GM18505 (cell line): ENCODE data around the gene C1orf159.
A peak's percentile ranks its signal among the peaks of the same experiment; 100 is the strongest.
"Not testable (repeated sequence)": the region's sequence is repeated elsewhere in the genome, so short reads cannot be mapped to it uniquely, and the experiment has no call there.

ENCODE experiments used
- ATAC-seq: cut with Tn5 transposase; IDR thresholded peaks from one replicate; pipeline ENCODE4 v1.9.1; 2021; ENCODE audit not compliant: unreplicated experiment
- POLR2A ChIP-seq: IDR thresholded peaks from 4 replicates; pipeline ENCODE4 v1.6.1; 2011; ENCODE audit warnings: borderline replicate concordance; ENCODE audit not compliant: insufficient read depth, insufficient read length; ENCODE audit errors: extremely low read depth

The C1orf159 gene

DNA sequence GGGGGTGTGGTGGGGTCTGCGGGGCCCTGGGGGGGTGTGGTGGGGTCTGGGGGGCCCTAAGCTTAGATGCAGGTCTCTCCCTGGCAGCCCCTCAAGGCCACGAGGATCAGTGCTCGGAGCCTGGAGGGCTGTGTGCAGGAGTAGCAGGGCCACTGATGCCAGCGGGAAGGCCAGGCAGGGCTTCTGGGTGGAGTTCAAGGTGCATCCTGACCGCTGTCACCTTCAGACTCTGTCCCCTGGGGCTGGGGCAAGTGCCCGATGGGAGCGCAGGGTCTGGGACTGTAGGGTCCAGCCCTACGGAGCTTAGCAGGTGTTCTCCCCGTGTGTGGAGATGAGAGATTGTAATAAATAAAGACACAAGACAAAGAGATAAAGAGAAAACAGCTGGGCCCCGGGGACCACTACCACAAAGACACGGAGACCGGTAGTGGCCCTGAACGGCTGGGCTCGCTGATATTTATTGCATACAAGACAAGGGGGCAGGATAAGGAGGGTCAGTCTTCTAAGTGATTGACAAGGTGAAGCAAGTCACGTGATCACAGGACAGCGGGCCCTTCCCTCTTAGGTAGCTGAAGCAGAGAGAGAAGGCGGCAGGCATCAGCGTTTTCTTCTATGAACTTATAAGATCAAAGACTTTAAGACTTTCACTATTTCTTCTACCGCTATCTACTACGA, 50.5 kb downstream of the C1orf159 start:
- no peak for ATAC-seq
- no peak for TF ChIP-seq POLR2A

- peak; percentile 61 for TF ChIP-seq POLR2A
- ATAC-seq, result peak; percentile 46
Measured at GRCh38 chr1:1063945-1064831, 51.7 kb downstream of the C1orf159 start.

DNA sequence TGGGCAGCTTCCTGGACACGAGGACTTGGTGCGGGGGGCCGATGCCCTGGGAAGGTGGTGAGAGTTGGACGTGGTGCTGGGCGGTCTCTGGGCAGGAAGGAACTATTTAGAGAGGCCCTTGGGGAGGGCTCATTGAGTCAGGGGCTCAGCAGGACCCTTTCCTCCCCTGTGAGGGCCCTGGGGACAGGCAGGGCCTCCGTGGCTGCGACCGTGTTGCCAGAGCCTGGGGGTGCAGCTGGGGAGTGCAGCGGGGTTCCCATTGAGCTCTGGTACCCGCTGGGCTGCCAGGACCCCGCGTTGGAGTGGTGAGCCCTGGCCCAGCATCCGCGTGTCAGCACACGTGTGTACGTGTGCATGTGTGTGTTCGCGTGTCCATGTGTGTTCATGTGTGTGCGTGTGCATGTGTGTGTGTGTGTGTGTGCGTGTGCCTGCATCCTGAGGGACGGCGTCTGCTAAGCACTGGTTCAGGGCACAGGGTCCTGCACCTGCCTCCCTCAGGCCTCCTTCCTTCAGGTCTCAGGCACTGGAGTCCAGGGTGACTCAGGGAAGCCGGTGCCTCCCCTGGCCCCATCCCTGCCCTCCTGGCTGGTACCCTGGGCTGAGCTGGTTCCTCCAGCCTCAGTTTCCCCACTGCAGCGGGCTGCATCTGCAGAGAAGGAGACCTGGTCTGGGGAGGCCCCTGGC, 52.5 kb downstream of the C1orf159 start:
- ATAC-seq, result peak; percentile 1
- no peak for TF ChIP-seq POLR2A

DNA sequence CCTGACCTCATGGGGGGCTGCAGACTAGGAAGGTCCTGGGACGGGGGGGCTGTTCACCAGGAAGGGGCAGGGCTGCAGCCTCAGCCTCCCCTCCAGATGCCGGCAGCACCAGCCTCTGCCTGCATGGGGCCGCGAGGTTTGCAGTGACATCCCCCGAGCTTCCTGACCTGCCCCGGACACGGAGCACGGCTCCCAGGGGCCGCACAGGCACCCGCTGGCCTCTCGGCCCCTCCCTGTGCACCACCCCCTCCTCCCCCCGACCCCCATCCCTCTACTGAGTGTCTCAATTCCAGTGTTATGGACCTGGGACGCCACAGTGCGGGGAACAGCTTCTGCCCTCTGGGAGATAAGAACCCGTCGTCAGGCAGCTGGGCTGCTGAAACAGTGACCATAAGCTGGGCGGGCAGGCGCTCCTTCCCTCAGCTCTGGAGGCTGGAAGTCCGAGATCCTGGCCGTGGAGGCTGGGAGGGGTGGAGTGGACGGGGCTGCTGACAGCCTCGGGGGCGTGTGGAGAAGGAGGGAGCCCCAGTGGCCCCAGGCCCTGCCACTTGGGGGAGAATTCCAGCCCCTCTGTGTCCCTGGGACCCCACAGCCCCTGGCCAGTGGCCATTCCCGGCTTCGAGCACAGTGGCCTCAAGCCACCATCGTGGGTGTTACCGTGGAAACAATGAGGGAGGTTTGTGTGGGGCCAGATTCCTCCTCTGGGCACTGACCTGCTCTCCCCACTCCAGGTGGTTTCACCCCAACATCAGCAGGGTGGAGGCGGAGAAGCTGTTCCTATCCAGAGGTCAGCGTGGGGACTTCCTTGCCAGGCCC, 53.3 kb downstream of the C1orf159 start:
- ATAC-seq, result no peak
- no peak for TF ChIP-seq POLR2A

- TF ChIP-seq POLR2A, result no peak
- ATAC-seq, result no peak
Measured at GRCh38 chr1:1061682-1062345, 54.1 kb downstream of the C1orf159 start.

DNA sequence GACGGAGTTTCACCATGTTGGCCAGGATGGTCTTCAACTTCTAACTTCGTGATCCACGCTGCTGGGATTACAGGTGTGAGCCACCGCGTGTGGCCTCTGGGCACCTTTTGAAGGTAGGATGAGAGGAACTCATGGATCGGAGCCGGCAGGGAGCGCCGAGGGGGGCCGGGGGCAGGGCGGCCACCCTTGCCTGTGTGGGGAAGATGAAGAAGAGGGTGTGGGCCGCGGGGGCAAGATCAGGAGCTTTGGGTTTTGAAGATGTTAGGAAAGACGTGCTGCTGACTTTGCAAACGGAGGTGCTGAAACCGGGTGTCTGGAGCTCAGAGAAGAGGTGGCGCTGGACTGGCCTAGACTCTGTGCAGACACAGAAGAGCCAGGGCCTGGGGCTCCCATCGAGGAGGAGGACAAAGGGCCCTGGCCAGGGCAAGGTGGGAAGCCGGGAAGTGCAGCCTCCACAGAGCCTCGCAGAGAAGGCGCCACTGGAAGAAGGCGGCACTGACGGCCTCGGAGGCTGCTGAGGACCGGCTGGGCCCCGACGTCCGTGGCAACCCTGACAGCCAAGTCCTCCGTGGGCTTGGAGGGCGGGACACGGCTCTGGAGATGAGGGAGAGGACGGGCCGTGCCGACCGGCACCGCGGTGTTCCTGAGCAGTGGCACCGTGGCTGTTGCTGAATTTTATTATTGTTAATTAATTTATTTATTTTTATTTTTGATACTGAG, 55.4 kb downstream of the C1orf159 start:
- no peak for TF ChIP-seq POLR2A
- no peak for ATAC-seq

DNA sequence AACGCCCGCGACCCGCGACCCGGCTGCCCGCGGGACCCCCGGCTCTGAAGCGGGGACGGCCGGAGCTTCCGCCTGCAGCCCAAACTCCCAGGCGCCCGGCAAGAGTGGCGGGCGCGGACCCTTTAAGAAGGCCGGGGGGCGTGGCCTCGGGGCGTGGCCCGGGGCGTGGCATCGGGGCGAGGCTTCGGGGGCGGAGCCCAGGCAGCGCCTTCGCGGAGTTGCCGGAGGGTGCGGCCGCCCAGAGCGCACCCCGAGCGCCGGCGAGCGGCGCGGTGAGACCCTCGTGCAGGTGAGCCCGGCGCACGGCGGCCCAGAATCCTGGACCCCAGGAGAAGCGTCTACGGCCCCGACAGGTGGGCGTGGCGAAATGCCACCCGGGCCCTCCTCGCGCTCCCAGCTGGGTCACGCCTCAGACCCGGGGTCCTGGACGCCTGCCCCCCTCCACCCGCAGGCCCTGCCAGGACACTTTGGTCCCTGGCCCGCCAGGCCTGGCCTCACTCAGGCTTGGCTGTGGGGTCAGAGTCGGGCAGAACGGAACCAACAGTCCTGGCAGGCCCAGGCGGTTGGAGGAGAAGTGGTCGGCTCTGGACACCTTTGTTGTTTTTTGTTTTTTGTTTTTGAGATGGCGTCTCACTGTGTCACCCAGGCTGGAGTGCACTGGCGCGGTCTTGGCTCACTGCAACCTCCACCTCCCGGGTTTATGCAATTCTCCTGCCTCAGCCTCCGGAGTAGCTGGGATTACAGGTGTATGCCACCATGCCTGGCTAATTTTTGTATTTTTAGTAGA, 56.2 kb downstream of the C1orf159 start:
- ATAC-seq, result peak; percentile 51
- TF ChIP-seq POLR2A, result peak; percentile 40

GRCh38 chr1:1058921-1059493, 56.9 kb downstream of the C1orf159 start:
- peak; percentile 34 for ATAC-seq
- TF ChIP-seq POLR2A, result no peak

- peak; percentile 1 for ATAC-seq
Measured at GRCh38 chr1:1058088-1058905, 57.6 kb downstream of the C1orf159 start.

DNA sequence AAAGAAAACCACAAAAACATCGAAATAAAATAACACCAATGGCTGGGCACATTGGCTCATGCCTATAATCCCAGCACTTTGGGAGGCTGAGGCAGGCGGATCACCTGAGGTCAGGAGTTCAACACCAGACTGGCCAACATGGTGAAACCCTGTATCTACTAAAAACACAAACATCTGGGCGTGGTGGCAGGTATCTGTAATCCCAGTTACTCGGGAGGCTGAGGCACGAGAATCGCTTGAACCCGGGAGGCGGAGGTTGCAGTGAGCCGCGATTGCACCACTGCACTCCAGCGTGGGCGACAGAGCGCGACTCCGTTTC, 58.2 kb downstream of the C1orf159 start:
- ATAC-seq, result not testable (repeated sequence)

More at GRCh38 chr1:1058088-1058905, 57.6 kb downstream of the C1orf159 start:
- no peak for TF ChIP-seq POLR2A
